Esophagus mucosa (tissue), 1 donor: ENCODE results near the gene AOPEP. TPM values are rescaled to one million over a fixed set of nuclear protein-coding genes. Genes with fewer than 3 reads are reported as not detected.

Experiments used
- ATAC-seq: fragments of 200-7000 bp; cut with Tn5 transposase; one replicate; pipeline ENCODE4 v1.9.1; 2020
- total RNA-seq: library from RNA; stranded (reverse); gene quantifications from one replicate; pipeline ENCODE4 v1.2.4, GENCODE V29; 2023
- donor health status: DM: yes; HTN: yes; CAD: no.

AOPEP gene
- total RNA-seq, 1 donor from 2014 or later = 113 TPM

DNA sequence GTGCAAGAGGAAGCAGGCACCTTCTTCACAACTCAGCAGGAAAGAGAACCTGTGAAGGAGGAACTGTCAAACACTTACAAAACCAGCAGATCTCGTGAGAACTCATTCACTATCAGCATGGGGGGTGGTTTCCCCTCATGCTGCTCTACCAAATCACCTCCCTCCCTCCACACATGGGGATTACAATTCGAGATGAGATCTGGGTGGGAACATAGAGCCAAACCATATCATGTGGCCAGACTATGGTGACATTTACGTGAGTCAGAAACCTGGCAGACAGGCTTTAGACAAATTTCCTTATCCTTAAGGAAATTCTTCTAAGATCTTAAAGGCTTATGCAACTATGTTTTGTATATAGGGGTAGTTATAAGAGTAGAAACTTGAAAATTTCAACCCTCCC is 8.7 kb upstream of the AOPEP start:
- ATAC-seq = peak; percentile 80

DNA sequence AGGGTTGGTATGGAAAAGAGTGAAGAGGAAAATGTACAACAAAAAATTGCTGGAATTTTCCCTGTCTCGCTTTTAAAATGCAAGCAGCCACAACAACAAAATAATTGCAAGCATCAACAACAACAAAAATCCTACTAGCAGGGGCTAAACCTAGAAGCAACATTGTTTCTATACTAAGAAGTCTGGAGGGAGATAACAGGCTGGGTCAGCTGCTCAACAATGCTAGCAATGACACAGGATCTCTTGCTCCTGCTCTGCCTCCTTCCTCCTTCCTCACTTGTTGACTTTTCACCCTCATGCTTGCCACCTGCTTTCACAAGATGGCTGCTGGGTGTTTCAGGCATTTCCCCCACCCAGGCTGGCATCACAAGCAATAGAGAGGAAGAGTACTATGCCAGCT is 7.6 kb upstream of the AOPEP start:
- no peak for ATAC-seq

DNA sequence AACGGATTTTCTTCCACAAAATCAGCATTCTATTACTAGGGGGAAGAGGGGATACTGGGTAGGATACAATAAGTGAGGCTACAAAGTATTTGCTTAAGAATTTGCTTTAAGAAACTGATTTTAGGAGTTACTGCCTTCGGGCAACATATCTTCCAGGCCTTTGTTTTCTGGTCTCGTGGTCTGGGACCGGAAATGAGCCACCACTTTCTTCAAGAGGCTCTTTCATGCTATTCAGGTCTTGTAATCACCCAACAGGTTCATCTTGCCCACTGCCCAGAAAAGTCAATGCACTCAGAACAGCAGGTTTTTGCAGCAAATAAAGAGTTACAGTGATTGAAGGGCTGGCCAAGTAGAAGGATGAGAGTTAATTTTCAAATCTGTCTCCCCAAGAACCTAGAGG is 6.6 kb upstream of the AOPEP start:
- ATAC-seq = peak; percentile 71

DNA sequence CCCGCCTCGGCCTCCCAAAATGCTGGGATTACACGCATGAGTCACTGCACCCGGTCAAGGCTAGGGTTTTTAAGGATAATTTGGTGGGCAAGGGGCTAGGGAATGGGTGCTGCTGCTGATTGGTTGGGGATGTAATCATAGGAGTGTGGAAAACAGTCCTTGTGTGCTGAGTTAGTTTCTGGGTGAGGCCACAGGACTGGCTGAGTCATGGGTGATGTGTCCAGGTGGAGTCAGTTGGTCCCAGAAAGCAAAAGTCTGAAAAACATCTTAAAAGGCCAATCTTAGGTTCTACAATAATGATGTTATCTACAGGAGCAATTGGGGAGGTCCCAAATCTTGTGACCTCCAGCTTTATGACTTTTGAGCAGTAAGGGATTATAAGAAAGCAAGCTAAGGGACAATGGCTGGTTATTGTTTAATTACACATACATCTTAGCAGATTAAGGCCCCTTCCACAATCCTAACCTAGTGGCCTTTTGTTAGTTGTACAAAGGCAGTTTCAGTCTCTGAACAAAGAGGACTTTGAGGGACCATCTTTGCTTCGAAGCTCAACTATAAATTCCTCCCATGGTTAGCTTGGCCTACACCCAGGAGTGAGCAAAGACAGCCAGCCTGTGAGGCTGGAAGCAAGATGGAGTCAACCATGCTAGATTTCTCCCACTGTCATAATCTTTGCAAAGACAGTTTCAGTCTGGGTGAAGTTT is 5.5 kb upstream of the AOPEP start:
- ATAC-seq = peak; percentile 79

DNA sequence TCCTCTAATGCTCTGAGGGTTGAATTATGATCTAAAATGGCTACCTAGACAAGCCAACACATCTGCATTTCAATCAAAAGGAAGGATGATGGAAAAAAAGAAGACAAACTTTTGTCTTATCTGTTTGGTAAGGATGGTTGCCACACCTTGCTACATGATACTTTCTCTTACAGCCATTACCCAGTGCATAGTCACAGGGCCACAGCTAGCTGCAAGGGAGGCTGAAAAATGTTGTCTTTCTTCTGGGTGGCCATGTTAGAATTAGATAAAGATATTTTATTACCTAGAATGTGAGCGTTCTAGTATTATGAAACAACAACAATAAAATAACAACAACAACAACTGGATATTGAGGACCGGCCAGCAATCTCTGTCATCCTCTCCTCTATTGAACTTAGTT is 4.7 kb upstream of the AOPEP start:
- ATAC-seq = no peak

DNA sequence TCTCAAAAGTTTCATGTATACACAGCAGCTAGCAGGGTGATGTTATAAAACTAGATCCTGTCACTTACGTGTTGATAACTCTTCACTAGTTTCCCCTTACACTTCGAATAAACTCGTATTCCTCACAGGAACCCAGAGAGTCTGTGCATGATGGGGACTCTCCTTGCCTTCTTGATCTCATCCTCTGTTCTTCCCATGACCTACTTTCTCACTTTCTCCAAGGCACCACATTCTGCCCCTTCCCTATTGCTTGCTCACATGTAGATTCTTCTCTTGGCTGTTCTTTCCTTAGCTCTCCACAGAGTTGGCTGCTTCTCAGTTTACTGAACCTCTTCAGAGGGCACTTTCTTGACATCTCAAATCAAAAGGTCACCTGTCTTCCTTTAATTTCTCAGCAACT is 1.2 kb upstream of the AOPEP start:
- ATAC-seq = no peak

DNA sequence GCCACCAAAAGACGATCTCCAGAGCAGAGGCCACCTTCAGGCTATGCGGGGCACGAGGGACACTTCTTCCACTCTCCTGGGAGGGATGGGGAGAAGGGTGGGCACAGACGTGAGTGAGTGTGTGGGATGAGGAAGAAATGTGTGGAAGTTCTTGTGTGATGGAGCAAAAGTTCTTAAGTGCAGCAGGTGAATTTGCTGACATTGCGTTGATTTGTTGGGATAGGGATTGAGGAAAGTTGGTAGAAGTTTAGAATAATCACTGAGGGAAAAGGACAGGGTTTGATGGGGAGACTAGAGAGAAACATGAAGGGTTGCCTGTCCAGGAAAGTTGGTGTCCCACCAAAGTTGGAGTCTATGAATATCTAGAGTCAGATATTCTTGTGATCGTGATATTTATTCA is 2.2 kb downstream of the AOPEP start:
- ATAC-seq = no peak

DNA sequence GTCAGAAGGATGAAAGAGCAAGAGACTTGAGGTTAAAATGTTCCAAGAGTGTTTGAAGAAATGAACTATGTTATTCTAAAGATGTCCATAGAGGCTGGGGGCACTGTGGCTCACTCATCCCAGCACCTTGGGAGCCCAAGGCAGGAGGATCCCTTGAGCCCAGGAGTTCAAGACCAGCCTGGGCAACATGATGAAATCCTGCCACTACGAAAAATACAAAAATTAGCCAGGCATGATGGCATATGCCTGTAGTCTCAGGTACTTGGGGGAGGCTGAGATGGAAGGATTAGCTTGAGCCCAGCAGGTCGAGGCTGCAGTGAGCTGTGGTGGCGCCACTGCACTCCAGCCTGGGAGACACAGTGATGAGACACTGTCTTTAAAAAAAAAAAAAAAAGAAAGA is 2.7 kb downstream of the AOPEP start:
- no peak for ATAC-seq

DNA sequence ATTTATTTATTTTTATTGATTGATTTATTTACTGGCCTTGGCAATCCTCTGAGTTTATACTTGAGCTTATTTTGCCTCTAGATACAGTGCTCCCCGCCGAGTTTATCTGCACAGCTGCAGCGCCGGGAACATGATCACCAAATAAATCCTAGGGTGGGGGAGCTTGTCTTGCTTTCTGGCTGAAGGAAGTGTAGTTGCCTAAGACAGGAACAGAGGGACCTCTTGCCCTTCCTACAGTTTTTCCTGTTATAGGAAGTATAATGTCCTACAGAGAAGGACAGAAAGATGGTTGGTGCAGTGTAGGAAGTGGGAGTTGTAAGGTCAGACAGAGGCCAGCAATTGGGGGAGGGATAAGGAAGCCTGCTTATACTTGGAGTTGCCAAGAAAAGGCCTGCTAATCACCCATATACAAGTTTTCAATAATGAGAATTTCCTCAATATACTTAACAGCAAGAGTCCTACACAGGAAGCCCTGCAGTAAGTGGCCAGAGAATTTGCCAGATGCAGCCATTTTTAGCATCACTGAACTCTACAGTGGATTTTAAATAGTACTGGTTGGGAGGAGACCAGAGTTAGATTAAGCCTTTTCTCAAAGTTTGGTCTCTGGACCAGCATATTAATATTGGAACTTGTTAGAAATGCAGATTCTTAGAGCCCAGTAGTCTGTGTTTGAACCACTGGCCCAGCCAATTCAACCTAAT is 7.7 kb downstream of the AOPEP start:
- no peak for ATAC-seq

DNA sequence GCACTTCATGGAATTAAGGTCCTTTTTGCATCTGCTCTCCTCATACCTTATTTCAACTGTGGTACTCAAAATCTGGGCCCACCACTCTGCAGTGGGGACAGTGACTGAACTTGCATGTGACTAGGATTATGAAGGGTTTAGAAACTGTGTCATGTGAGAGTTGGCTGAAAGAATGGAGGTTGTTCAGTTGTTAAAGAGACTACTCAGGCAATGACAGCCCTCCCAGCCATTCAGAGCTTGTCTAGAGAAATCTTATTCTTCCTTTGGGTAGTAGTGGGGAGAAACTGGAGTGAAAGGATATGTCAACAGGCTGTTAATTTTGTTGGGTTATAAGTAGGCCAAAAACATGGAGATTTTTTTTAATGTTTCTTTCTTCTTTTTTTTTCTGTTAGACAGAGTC is 10.3 kb downstream of the AOPEP start:
- no peak for ATAC-seq

DNA sequence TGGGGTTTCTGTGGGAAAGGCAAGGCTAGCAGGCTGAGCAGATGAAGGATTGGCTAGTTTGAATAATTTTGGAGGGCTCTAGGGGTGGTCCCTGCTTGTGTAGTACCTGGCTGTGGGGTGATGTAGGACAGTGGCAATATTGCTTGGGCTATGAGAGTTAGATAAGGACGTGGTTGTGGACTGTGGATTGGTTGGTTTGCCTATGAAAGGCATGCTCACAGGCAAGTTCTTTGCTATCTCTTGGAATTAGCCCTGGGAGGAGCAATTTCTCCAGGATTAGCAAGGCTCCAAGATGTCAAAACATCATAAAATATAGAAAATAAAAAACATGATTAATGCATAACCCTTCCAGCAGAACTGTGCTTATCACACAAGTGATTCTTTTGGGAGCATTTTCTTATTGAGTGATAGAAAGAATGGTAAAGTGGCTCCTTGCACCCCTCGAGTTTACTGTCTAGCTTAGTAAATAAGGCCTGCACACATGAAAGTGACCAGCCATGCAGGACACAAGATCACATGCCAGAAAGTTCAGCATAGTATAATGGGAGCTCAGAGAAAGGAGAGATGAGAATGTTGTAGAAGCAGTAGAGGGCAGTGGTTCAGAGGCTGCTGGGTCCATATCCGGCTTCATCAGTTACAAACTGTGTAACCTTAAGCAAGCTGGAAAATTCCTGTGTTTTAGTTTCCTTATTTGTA is 13.8 kb downstream of the AOPEP start:
- ATAC-seq = no peak

DNA sequence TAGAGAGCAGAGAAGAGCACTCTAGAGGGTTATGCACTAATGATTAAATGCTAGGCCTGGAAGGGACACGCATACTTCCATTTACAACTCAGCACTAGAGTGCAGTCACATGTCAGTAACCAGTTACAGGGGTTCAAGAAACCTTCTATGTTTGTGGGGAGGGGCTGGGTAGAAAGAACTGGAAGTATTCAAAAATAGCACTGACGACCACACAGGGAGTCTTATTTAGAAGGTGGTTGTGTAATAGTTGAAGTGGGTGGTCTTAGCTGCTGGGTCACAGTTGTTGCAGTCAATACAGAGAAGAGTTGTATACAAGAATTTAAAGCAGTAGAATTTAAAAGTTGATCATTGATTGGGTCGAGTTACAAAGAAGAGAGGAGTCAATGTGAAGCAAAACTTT is 15.4 kb downstream of the AOPEP start:
- ATAC-seq = no peak

DNA sequence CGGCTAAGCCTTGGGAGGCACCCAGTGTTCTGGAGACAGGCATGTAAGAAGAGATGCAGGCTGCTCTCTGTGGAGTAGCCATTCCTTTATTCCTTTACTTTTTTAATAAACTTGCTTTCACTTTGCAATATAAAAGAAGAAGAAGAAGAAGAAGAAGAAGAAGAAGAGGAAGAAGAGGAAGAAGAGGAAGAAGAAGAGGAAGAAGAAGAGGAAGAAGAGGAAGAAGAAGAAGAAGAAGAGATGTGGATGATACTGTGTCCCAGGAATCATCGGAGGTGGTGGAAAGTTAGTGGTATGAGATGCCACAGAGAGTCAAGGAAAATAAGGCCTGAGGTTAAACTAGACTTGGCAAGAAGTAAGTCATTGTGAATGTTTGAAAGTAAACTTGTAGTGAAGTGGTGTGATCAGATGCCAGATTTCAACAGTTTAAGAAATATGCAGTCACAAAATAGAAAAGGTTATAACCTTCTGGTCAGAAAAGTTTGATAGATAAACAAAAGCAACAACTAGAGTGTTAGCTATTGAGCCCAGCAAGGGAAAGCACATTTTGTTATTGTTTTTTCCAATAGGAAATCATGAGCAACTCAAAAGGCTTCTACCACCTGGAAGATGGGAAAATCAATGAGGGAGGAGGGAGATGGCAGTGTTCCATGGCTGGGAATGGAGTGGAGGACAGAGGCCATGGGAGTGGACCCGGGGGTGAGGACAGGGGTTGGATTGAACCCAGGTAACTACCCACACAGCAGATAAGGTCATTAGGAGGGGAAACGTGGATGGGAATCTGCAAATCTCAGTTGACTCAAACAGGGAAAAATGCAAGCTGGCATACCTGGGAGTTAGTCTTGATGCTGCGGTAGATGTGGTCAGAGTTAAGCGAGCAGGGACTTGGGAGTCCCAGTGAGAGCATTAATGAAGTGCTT is 16.8 kb downstream of the AOPEP start:
- ATAC-seq = no peak

DNA sequence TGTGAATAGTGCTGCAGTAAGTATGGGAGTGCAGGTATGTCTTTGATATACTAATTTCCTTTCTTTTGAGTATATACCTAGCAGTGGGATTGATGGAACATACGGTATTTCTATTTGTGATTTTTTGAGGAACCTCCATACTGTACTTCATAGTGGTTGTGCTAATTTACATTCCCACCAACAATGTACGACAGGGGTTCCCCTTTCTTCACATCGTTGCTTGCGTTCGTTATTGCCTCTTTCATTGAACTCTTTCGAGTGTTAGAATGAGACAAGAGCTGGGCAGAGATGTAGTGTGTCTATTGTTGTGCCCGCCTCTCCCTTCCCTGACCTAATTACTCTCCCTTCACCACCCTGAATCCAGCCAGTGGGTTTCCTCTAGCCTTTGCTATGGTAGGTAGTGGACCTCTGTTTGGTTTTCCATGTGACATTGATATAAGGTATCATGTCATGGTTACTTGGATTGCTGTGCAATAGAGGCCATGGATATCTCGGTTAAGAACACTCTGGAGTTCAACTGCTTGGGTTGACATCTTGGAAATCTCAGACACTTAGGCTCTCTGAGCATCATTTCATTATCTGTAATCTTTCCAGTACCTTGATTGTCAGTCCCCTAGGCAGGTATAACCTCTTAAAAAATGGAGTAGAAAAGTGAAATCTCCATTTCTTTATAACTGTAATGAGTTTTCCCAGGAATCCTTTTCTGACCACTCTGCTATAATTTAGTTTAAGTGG is 19.5 kb downstream of the AOPEP start:
- ATAC-seq = no peak

DNA sequence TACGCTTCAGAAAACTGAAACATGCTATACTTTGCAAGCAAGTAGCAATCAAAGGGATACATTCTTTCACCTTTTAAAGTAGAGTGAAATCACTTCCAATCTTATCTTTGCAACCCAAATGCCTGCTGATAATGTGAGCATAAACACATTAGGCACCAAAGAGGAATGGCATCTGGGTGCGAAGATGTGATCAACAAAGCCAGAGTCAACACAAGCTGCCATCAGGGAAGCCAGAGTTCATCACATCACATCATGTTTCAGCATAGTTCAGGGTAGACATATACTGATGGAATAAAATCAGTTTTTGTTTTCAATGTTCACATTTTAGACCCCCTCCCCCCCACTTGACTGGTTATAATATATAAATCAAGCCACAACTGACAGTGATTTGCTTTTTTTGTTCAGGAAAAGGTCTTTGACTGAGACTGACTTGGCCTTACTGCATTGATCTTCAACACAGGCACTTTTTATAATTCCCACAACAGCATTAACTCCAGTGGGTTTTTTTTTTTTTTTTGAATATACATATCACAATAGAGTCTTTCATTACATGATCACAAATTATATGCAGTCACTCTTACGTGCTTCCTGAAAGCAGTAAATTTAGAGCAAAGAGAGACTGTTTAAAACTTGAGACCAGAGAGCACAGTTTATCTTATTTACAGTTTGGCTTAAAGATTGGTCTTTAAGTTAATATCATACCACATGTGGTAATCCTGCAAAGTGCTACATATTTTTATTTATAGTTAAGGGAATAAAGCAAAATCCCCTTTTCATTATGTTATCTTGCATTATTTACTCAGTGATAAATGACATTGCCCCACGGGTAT is 20.3 kb downstream of the AOPEP start:
- ATAC-seq = no peak

DNA sequence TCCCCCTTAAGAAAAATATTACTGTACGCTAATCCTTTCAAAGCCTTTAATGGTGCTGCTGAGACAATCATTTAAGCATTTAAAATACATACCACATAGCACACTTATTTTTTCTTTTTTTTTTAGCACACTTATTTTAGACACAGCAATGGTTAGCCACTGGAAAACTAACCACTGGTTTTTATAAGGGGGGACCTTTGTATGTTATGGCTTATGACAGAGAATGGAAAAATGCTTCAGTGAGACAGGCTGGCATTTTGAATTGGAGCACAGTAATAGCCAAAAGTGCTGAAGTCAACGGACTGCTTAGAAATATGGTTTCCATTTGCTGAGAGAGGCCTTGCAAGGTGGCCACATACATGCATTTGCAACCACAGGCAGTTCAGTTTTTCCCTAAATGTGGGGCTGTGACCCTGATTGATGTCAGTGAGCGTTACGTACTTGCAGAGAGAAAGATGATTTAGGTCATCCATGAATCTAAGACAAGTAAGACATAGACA is 28.5 kb downstream of the AOPEP start:
- no peak for ATAC-seq

DNA sequence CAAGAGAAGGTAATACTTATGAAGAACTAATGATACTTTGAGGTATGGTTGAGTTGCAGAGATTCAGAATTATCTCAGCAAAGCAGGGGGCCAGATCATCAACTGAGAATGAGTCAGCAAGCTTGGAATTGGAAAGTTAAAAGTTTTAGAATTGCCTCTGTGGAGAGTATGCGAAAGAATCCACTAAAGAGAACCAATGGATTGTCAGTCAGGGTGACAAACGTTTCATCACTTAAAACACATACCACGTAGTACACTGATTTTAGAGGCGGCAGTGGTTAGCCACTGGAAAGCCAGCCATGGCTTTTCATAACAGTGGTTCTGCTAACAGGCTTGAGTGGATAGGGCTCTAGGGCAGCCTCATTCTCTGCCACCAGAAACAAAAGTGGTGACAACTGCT is 30.7 kb downstream of the AOPEP start:
- ATAC-seq = no peak

DNA sequence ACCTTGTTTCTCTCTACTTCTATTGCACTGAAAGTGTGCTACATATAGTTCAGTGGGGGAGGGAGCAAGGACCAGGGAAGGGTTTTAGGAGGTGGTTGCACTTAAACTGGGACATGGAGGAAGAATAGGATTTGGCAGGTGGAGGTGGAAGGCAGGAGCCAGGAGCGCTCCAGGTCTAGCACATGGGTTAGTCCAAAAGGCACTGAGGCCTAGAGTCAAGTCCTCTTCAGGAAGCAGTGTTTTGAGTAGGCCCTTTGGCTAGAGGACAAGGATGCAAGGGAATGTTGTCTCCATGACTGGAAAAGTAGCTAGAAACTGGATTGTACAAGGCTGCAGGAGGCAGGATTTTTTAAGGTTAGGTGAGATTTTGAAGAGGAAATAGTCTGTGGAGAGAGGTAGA is 31.5 kb downstream of the AOPEP start:
- no peak for ATAC-seq

DNA sequence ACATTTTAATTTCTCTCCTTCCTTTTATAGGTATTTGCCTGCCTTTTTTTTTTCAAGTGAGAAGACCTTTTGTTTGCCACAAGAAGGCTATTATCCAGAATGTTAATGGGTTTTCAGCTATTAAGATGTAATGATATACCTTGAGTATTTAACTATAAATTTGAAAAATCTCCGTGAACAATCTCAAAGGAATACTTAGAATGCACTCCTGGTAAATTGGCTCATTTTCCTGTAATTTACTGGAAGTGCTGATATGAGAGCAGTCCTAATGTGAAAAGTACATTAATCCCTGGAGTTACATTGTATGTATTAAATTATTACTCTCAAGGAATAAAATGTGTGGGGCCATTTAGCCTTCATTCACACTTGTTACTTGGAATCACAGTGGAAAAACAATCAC is 32.4 kb downstream of the AOPEP start:
- ATAC-seq = no peak

DNA sequence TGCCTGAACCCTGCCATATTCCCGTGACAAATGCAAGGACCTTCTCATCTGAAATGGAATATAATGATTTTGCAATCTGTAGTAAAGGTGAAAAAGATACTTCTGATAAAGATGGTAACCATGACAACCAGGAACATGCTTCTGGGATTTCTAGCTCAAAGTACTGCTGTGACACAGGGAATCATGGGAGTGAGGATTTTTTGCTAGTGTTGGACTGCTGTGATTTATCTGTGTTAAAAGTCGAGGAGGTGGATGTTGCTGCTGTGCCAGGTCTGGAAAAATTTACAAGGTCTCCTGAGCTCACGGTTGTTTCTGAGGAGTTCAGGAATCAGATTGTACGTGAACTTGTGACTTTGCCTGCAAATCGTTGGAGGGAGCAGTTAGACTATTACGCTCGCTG is 33.5 kb downstream of the AOPEP start:
- no peak for ATAC-seq

DNA sequence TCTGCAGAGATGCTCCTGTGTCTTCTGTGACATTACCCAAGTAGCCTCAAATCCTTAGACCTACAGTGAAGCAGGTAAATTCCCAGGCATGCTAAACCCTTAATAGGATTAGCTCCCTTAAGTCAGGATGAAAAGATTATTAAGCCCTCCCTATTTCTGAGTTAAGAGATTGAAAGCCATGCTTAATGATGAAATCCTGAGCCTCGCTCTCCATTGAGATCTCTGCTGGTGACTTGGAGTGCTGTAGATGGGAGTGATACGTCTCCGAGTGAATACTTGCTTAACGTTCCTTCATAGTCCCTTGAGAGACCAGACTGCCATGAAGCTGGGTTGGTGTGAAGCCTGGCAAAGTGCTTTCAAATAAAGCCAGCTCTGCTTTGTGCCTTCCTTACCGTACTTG is 34.2 kb downstream of the AOPEP start:
- ATAC-seq = no peak
